DND-41 (cell line): Measurements from ENCODE around the gene TAF1L.
A peak's percentile ranks its signal among the peaks of the same experiment; 100 is the strongest.

Source experiments
- ATAC-seq: fragments of 200-7000 bp; cut with Tn5 transposase; 3 replicates; pipeline ENCODE4 v1.9.1; 2021; ENCODE audit warnings: low read depth; ENCODE audit not compliant: insufficient read depth
- DNase-seq: peaks from one replicate; pipeline ENCODE4 v3.0.0-alpha.2; 2020
- H2AFZ ChIP-seq: 2 replicates; pipeline ENCODE4 v1.6.0; 2012; ENCODE audit warnings: low read depth, low read length
- H3K27ac ChIP-seq: 2 replicates; pipeline ENCODE4 v1.5.1; 2012; ENCODE audit warnings: low read length, inconsistent platforms
- H3K27me3 ChIP-seq: fragments of 200-600 bp; sonication (generic); 2 replicates; pipeline ENCODE4 v1.6.0; 2012; ENCODE audit warnings: low read length, mild to moderate bottlenecking, inconsistent platforms; ENCODE audit not compliant: insufficient read depth, poor library complexity
- H3K36me3 ChIP-seq: 2 replicates; pipeline ENCODE4 v1.5.1; 2012; ENCODE audit warnings: low read length, inconsistent platforms; ENCODE audit not compliant: insufficient read depth
- H3K4me1 ChIP-seq: 2 replicates; pipeline ENCODE4 v1.5.1; 2012; ENCODE audit warnings: mild to moderate bottlenecking, low read length; ENCODE audit not compliant: insufficient read depth
- H3K4me2 ChIP-seq: 2 replicates; pipeline ENCODE4 v1.6.0; 2012; ENCODE audit warnings: mild to moderate bottlenecking, moderate library complexity, low read length, inconsistent platforms; ENCODE audit not compliant: insufficient read depth
- H3K4me3 ChIP-seq, 2 experiments: fragments of 200-600 bp in 1 of 2; shearing (Covaris generic) in 1 of 2; 2 replicates each; pipeline ENCODE4 v1.5.1; 2012 to 2016; ENCODE audit warnings: inconsistent platforms in 2 of 2, low read length in 2 of 2, mild to moderate bottlenecking in 2 of 2, low read depth in 1 of 2, moderate library complexity in 1 of 2
- H3K79me2 ChIP-seq: 2 replicates; pipeline ENCODE4 v1.6.0; 2012; ENCODE audit warnings: low read length, inconsistent platforms; ENCODE audit not compliant: insufficient read depth
- H3K9ac ChIP-seq: 2 replicates; pipeline ENCODE4 v1.6.0; 2012; ENCODE audit warnings: low read depth, mild to moderate bottlenecking, inconsistent platforms, low read length, moderate library complexity
- H3K9me3 ChIP-seq: 2 replicates; pipeline ENCODE4 v1.5.1; 2012; ENCODE audit warnings: low read length, moderate library complexity, mild to moderate bottlenecking, inconsistent platforms; ENCODE audit not compliant: insufficient read depth, severe bottlenecking
- H4K20me1 ChIP-seq: 2 replicates; pipeline ENCODE4 v1.6.0; 2012; ENCODE audit warnings: low read length; ENCODE audit not compliant: insufficient read depth
- CTCF ChIP-seq: IDR thresholded peaks from 2 replicates; pipeline ENCODE4 v1.5.1; 2012; ENCODE audit warnings: borderline replicate concordance, low read length, moderate library complexity, mild to moderate bottlenecking; ENCODE audit not compliant: poor library complexity, severe bottlenecking; ENCODE audit errors: extremely low read depth
- EZH2 ChIP-seq: IDR thresholded peaks from 3 replicates; pipeline ENCODE4 v1.6.1; 2012; ENCODE audit warnings: borderline replicate concordance, low read depth, mild to moderate bottlenecking, moderate library complexity, low read length, inconsistent platforms; ENCODE audit not compliant: severe bottlenecking

Gene TAF1L

GRCh38 chr9:32579706-32580331 lies 55.6 kb downstream of the TAF1L start:
- DNase-seq (peak; percentile 67), ATAC-seq (peak; percentile 70; the same call in 1 of the 3 replicates)
- Histone ChIP-seq H3K27ac (no peak overlapping the region), H4K20me1 (no peaks in the 10 kb centered on the region), H3K4me1 (no peaks in the 10 kb centered on the region), H3K4me3 (no peak overlapping the region), H3K79me2 (no peaks in the 10 kb centered on the region), H3K4me2 (no peak overlapping the region), H3K27me3 (peaks cover 3% of the 10 kb centered on the region), H3K9ac (no peak overlapping the region), H3K9me3 (no peaks in the 10 kb centered on the region), H2AFZ (no peak overlapping the region), H3K36me3 (no peaks in the 10 kb centered on the region)
- TF ChIP-seq EZH2 (no peak), CTCF (peak; percentile 94)
